ENCODE measurements around the gene CARD9. TPM values are rescaled to one million over a fixed set of nuclear protein-coding genes. Genes with fewer than 3 reads are reported as not detected.

The CARD9 gene
- total RNA-seq, 1 experiment from 2014 or later, result 1.2 TPM

- Mint-ChIP-seq H3K27me3 (ENCODE audit: unreplicated experiment) (no peaks in the 10 kb centered on the region), H3K4me1 (ENCODE audit: low read depth, unreplicated experiment) (no peaks in the 10 kb centered on the region), H3K36me3 (ENCODE audit: insufficient read depth, unreplicated experiment) (peaks cover 4% of the 10 kb centered on the region), H3K4me3 (ENCODE audit: low read depth, unreplicated experiment) (no peak overlapping the region), H3K27ac (ENCODE audit: unreplicated experiment) (no peak overlapping the region), H3K9me3 (ENCODE audit: low read depth, unreplicated experiment) (peaks cover 10% of the 10 kb centered on the region)
- CTCF ChIA-PET, result no interaction called here
- intact Hi-C loops (cut with micrococcal nuclease; ENCODE audit: unreplicated experiment), result no loop called here
- DNase-seq, result no peak
- TF ChIP-seq CTCF (IDR thresholded peaks at IDR 0.05; ENCODE audit: unreplicated experiment), result no peak
- BruUV-seq (replicated peaks), result no TSS peak
Measured at GRCh38 chr9:136317695-136318094, 55.8 kb downstream of the CARD9 start.

GRCh38 chr9:136316896-136317676, 56.4 kb downstream of the CARD9 start:
- DNase-seq, result no peak
- peaks cover 4% of the 10 kb centered on the region for H3K36me3 Mint-ChIP-seq (ENCODE audit: insufficient read depth, unreplicated experiment)
- TF ChIP-seq CTCF (IDR thresholded peaks at IDR 0.05; ENCODE audit: unreplicated experiment), result no peak
- H3K27me3 Mint-ChIP-seq (ENCODE audit: unreplicated experiment), result no peaks in the 10 kb centered on the region
- H3K9me3 Mint-ChIP-seq (ENCODE audit: low read depth, unreplicated experiment), result peaks cover 10% of the 10 kb centered on the region
- intact Hi-C loops (cut with micrococcal nuclease; ENCODE audit: unreplicated experiment), result no loop called here
- BruUV-seq (replicated peaks), result no TSS peak
- CTCF ChIA-PET, result no interaction called here
- no peak overlapping the region for H3K4me3 Mint-ChIP-seq (ENCODE audit: low read depth, unreplicated experiment)
- no peak overlapping the region for H3K27ac Mint-ChIP-seq (ENCODE audit: unreplicated experiment)
- H3K4me1 Mint-ChIP-seq (ENCODE audit: low read depth, unreplicated experiment), result no peaks in the 10 kb centered on the region

- CTCF ChIA-PET, result no interaction called here
- H3K27me3 Mint-ChIP-seq (ENCODE audit: unreplicated experiment), result no peaks in the 10 kb centered on the region
Measured at GRCh38 chr9:136316271-136316751, 57.2 kb downstream of the CARD9 start.

GRCh38 chr9:136314944-136315343, 58.5 kb downstream of the CARD9 start:
- intact Hi-C loops (cut with micrococcal nuclease; ENCODE audit: unreplicated experiment), result no loop called here
- H3K9me3 Mint-ChIP-seq (ENCODE audit: low read depth, unreplicated experiment), result peaks cover 10% of the 10 kb centered on the region
- H3K36me3 Mint-ChIP-seq (ENCODE audit: insufficient read depth, unreplicated experiment), result peaks cover 4% of the 10 kb centered on the region

More at GRCh38 chr9:136316271-136316751, 57.2 kb downstream of the CARD9 start:
- DNase-seq, result no peak
- intact Hi-C loops (cut with micrococcal nuclease; ENCODE audit: unreplicated experiment), result no loop called here
- H3K4me1 Mint-ChIP-seq (ENCODE audit: low read depth, unreplicated experiment), result no peaks in the 10 kb centered on the region
- no peak overlapping the region for H3K4me3 Mint-ChIP-seq (ENCODE audit: low read depth, unreplicated experiment)
- H3K9me3 Mint-ChIP-seq (ENCODE audit: low read depth, unreplicated experiment), result peaks cover 10% of the 10 kb centered on the region
- TF ChIP-seq CTCF (IDR thresholded peaks at IDR 0.05; ENCODE audit: unreplicated experiment), result no peak
- no peak overlapping the region for H3K27ac Mint-ChIP-seq (ENCODE audit: unreplicated experiment)
- peaks cover 4% of the 10 kb centered on the region for H3K36me3 Mint-ChIP-seq (ENCODE audit: insufficient read depth, unreplicated experiment)
- no TSS peak for BruUV-seq (replicated peaks)

More at GRCh38 chr9:136314944-136315343, 58.5 kb downstream of the CARD9 start:
- no peaks in the 10 kb centered on the region for H3K27me3 Mint-ChIP-seq (ENCODE audit: unreplicated experiment)
- DNase-seq, result no peak
- CTCF ChIA-PET, result interaction anchor here (0.6 kb wide), 1 partner anchor 259 kb away, joined by 3 read pairs; no protein-coding TSS in a partner anchor
- H3K4me1 Mint-ChIP-seq (ENCODE audit: low read depth, unreplicated experiment), result no peaks in the 10 kb centered on the region
- BruUV-seq (replicated peaks), result no TSS peak
- no peak overlapping the region for H3K27ac Mint-ChIP-seq (ENCODE audit: unreplicated experiment)
- no peak overlapping the region for H3K4me3 Mint-ChIP-seq (ENCODE audit: low read depth, unreplicated experiment)
- no peak for TF ChIP-seq CTCF (IDR thresholded peaks at IDR 0.05; ENCODE audit: unreplicated experiment)
